Inflammatory macrophage treated with lipopolysaccharide for 1 hour (primary cell): ENCODE results near the gene ATG7.
A peak's percentile ranks its signal among the peaks of the same experiment; 100 is the strongest.
"Not testable (repeated sequence)": the region's sequence is repeated elsewhere in the genome, so short reads cannot be mapped to it uniquely, and the experiment has no call there.

Source experiments
- DNase-seq, 2 donors: peaks; one replicate each; pipeline ENCODE4 v3.0.0-alpha.2; 2020 to 2022

The ATG7 gene

GRCh38 chr3:11558918-11559815 lies 287.0 kb downstream of the ATG7 start:
- DNase-seq, result no peak

- no peak for DNase-seq
Measured at GRCh38 chr3:11559816-11560633, 287.8 kb downstream of the ATG7 start.

GRCh38 chr3:11560746-11561145 lies 288.5 kb downstream of the ATG7 start:
- no peak for DNase-seq

- no peak for DNase-seq
Measured at GRCh38 chr3:11562277-11562881, 290.2 kb downstream of the ATG7 start.

GRCh38 chr3:11563159-11563864 lies 291.1 kb downstream of the ATG7 start:
- no peak for DNase-seq

- no peak for DNase-seq
Measured at GRCh38 chr3:11563865-11564185, 291.6 kb downstream of the ATG7 start.

GRCh38 chr3:11564577-11565001 lies 292.4 kb downstream of the ATG7 start:
- DNase-seq, result no peak

- DNase-seq, result no peak
Measured at GRCh38 chr3:11565072-11565471, 292.9 kb downstream of the ATG7 start.

- no peak for DNase-seq
Measured at GRCh38 chr3:11565492-11565891, 293.3 kb downstream of the ATG7 start.

- DNase-seq, result no peak
Measured at GRCh38 chr3:11565932-11566331, 293.7 kb downstream of the ATG7 start.

- DNase-seq, result no peak
Measured at GRCh38 chr3:11566478-11566877, 294.3 kb downstream of the ATG7 start.

- no peak for DNase-seq
Measured at GRCh38 chr3:11566916-11567315, 294.7 kb downstream of the ATG7 start.

- no peak for DNase-seq
Measured at GRCh38 chr3:11567516-11568467, 295.6 kb downstream of the ATG7 start.

GRCh38 chr3:11568503-11569155 lies 296.4 kb downstream of the ATG7 start:
- no peak for DNase-seq

GRCh38 chr3:11569156-11569741 lies 297.1 kb downstream of the ATG7 start:
- no peak for DNase-seq

- no peak for DNase-seq
Measured at GRCh38 chr3:11570251-11570650, 298.1 kb downstream of the ATG7 start.

- peak; percentile 50 to 52 for DNase-seq
Measured at GRCh38 chr3:11570789-11571495, 298.7 kb downstream of the ATG7 start.

- DNase-seq, result not testable (repeated sequence)
Measured at GRCh38 chr3:11572660-11573059, 300.5 kb downstream of the ATG7 start.

- DNase-seq, result no peak
Measured at GRCh38 chr3:11574981-11575669, 302.9 kb downstream of the ATG7 start.
